VCaP (cell line): Measurements from ENCODE around the gene UBL7.
"Not testable (repeated sequence)": the region's sequence is repeated elsewhere in the genome, so short reads cannot be mapped to it uniquely, and the experiment has no call there.

Experiments
- H3K27ac ChIP-seq: fragments of 450-650 bp; 2 replicates; pipeline ENCODE4 v1.5.1; 2017
- TF ChIP-seq, protein P1 (sequence below): fragments of 450-650 bp; conservative IDR thresholded peaks from 2 replicates; pipeline ENCODE4 v1.5.1; 2017; ENCODE audit warnings: mild to moderate bottlenecking, moderate library complexity

Gene UBL7

DNA sequence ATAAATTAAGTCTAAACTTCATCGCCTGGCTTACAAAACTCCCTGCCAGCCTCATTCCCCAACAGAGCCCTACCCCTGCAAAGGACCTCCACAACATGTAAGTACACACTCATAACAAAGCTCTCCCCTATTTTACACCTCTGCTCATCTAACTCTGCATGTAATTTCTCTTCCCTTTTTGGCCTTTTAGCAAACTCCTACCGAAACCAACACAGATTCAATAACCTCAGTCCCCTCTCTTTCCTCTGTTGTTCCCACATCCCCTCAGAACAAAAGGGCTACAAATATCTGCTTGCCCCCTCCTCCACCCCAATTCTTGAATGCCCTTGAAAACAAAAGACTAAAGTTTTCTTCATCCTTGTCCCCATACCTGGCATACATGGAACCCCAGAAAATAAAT, 662 bp downstream of the UBL7 start:
- peak overlapping the region; percentile 85 for H3K27ac ChIP-seq

DNA sequence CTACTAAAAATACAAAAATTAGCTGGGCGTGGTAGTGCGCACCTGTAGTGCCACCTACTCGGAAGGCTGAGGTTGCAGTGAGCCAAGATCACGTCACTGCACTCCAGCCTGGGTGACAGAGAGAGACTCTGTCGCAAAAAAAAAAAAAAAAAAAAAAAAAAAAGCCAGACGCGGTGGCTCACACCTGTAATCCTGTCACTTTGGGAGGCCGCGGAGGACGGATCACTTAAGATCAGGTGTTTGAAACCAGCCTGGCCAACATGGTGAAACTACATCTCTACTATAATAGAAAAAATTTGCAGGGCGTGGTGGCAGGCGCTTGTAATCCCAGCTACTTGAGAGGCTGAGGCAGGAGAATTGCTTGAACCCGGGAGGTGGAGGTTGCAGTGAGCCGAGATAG, 1.2 kb downstream of the UBL7 start:
- H3K27ac ChIP-seq: peak overlapping the region; percentile 85

More for the DNA sequence above, 662 bp downstream of the UBL7 start:
- TF ChIP-seq, protein P1, sequence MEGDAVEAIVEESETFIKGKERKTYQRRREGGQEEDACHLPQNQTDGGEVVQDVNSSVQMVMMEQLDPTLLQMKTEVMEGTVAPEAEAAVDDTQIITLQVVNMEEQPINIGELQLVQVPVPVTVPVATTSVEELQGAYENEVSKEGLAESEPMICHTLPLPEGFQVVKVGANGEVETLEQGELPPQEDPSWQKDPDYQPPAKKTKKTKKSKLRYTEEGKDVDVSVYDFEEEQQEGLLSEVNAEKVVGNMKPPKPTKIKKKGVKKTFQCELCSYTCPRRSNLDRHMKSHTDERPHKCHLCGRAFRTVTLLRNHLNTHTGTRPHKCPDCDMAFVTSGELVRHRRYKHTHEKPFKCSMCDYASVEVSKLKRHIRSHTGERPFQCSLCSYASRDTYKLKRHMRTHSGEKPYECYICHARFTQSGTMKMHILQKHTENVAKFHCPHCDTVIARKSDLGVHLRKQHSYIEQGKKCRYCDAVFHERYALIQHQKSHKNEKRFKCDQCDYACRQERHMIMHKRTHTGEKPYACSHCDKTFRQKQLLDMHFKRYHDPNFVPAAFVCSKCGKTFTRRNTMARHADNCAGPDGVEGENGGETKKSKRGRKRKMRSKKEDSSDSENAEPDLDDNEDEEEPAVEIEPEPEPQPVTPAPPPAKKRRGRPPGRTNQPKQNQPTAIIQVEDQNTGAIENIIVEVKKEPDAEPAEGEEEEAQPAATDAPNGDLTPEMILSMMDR: no peak

DNA sequence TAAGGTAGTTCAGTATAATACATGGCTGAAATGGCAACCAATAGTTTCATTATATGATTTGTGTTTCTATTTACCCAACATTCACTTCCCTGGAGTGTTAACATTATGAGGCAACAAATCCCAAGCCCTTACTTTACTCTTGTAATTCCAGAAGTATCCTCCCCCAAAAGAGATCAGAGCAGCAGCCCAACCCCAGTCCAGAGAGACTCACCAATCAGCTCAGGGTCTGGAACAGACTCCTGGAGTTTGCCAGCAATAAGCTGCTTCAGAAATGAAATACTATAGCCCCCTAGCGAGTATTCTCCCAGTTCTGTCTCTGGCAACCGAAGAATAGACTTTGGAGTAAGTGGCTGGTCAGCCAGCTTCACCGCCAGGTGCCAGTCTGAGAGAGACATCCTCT, 2.5 kb downstream of the UBL7 start:
- H3K27ac ChIP-seq: no peak overlapping the region
- TF ChIP-seq, protein P1: no peak

DNA sequence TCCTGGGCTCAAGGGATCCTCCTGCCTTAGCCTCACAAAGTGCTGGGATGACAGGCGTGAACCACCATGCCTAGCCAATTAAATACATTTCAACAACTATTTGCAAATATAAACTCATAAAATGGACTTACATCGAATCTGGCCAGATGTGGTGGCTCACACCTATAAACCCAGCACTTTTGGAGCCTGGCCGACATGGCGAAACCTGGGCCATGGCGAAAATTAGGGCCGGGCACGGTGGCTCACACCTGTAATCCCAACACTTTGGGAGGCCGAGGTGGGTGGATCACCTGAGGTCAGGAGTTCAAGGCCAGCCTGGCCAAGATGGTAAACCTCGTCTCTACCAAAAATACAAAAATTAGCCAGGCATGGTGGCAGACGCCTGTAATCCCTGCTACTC, 3.9 kb downstream of the UBL7 start:
- not testable (repeated sequence) for H3K27ac ChIP-seq

DNA sequence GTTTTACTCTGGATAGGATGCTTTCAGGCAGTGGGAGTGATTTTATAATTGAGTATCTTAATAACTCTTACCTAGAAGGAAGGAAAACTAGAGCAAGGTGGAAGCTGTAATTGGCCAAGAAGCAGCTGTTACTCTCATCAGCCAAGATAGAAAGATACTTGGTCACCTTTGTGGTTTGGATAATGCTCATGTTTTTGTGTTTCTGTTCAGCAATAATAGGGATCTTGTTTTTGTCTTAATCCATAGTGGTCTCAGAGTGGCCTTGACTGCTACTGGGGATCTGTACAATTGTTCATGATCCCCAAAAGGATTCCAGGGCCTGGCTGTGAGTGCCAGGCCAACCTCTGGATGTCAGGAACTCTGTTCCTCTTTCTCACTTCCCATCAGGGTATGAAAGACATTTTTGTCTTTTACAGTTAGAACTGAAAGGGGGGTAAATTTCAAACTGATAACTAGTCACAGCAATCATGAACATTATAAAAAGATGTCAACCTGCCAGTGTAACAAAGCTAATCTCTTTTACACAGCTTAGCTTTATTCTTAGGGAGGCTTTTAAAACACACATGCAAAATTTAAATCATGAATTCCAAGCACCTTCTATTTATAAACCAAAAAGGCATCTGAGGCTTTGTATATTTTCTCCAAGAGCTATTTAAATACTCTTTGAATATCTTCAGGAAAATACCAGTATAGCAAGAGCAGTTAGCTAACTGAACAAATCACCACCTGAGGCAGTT, 6.0 kb downstream of the UBL7 start:
- TF ChIP-seq, protein P1: no peak
- H3K27ac ChIP-seq: no peak overlapping the region

DNA sequence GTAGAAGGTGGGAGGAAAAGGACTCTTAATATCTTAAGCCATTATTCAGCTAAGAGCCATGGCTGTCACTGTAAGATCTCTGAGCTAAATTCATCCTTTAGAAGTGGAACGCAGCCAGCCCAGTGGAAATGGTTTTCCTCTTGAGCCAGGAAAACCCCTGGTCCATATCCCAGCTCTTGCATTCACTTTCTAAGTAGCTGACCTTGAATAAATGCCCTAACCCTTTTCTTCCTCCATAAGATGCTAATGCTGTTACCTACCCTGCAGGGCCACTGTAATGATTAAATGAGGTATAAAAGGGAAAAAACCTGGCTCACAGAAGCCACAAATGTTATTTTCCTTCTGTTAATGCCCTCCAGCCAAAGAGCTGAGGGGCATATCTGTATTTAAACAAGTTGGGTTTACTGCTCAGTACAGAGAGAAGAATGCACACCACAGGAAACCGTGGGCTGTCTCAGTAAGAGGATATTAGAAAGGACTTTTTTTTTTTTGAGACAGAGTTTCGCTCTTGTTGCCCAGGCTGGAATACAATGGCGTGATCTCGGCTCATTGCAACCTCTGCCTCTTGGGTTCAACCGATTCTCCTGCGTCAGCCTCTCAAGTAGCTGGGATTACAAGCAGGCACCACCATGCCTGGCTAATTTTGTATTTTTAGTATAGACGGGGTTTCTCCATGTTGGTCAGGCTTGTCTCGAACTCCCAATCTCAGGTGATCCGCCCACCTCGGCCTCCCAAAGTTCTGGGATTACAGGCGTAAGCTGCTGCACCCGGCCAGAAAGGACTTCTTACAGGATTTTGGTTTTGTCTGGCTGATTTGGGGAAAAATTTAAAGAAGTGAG, 6.8 kb downstream of the UBL7 start:
- no peak overlapping the region for H3K27ac ChIP-seq
- TF ChIP-seq, protein P1: no peak

DNA sequence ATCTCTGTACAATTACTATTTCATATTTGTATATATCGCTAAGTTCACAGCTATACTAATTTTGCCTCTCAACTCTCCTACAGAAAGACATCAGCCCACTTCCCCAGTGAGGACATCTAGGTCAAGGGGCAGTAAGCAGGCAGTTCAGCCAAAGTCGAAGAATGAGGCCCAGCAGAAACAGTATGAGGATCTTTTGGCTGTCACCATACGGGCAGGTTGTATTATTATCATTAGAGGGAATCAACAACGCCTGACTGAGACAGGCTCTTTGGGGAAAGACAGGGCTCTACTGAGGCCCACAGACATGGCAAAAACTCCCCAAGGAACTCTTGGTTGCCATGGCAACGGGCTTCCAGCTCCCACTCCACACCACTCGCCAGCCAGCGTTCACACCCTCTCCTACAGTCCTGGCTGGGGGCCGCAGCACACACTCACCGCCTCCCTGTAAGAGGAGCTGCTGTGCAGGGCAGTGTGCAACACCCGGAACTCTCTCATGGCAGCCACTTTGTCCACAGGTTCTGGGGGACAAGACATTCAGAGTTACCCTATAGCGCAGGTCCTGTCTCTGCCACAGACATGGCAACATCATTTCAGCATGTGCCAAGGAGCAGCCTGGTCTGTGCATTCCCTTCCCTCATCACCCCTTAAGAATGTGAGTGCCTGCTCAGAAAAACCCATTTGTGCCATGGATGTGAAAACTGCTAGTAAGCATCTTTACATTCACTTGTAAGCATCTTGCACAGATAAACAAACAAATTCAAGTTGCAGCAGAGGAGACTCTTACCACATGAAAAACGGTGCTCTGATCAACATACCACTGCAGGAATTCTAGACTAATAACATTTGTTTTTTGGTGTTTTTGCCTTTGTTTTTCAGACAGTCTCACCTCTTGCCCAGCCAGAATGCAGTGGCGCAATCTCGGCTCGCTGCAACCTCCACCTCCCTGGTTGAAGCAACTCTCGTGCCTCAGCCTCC, 8.8 kb downstream of the UBL7 start:
- TF ChIP-seq, protein P1: no peak
- H3K27ac ChIP-seq: no peak overlapping the region

DNA sequence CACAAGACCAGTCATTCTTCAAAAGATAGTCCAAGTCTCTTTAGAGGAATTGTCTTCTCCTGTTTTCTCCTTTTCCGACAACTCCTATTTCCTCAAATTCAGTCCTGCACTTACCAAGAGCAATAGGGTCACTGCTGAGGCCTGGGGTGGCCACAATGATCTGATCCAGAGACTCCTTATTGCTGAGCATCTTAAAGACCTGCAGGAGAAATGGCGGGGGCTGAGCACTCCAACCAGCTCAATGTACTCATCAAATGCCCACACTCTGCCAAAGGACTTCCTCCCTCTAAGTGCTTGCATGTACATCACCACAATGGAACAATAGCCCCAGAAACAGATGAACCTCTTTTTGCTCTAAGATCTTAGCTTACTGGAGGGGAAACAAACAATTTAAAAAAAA, 9.6 kb downstream of the UBL7 start:
- H3K27ac ChIP-seq: no peak overlapping the region
- TF ChIP-seq, protein P1: no peak
